HG03039 (cell line): Measurements from ENCODE around the gene KIF23.

Experiments used
- ATAC-seq: cut with Tn5 transposase; IDR thresholded peaks from one replicate; pipeline ENCODE4 v1.9.1; 2021; ENCODE audit warnings: mild to moderate bottlenecking, moderate library complexity; ENCODE audit not compliant: unreplicated experiment

Gene KIF23

DNA sequence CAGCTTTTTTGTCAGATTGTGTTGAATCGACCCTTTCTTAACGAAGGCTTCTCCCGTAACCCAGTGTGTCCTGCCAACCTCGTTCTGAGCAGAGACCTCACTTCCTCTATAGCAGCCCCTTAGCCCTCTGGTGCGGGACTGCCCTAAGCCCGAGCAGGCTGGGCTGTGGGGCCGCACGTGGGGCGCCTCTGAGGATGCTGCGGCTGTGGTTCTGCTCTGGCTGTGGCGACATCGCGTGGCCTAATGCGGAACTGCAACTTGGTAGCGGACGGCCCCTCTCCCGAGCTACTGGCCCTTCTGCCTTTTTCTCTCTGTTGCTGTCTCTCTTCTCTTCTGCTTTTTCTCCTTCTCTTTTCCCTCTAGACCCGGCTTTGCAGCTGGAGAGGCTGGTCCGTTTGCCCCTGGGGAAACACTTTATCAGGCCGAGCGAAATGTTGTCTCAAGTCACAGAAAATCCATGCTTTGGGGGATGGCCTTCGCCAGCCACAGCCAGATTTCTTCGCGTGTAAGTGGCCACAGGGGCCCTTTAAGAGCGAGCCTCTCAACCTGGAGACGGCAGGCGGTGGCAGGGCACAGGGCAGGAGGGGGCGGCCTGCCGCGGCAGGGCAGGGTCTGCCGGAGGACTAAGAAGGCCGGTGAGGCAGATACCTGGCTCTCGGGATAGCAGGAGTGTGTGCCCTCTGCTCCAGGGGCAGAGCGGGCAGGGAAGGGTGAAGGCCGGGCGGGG, 19.4 kb upstream of the KIF23 start:
- no peak for ATAC-seq

DNA sequence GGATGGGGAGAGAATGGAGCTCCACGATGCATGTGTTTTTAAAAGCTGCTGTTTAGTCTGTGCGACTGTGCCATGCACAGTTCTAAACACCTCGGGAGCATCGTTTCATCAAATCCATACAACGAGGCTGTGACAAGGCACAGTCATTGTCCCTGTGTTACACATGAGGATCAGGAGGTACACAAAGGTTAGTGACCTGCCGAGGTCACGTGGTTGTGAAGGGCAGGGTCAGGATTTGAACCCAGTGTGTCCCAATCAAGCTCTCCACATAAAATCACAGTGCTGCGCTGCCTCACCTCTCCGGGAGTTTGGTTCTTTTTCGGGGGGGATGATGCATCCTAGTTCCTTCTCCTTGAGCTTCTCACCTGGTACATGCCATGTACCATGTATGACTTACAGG, 18.7 kb upstream of the KIF23 start:
- ATAC-seq: no peak

DNA sequence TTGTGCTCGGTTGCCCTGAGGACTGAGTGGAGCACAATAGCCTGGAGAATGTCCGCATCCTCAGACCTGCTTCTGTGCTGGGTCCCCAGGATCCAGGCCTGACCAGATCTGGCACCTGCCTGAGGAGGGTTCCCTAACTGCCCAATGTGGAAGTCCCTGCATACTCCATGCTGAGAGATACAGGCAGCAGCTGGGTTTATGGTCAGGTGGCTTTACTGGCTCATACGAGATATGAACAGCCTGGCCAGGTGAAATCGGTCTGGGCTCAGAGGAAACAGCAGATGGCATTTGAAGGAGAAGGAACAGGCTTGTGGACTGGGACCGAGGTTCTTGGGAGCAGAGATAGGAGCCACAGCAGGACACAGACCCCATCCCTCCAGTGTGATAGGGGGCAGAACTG, 18.2 kb upstream of the KIF23 start:
- ATAC-seq: no peak

DNA sequence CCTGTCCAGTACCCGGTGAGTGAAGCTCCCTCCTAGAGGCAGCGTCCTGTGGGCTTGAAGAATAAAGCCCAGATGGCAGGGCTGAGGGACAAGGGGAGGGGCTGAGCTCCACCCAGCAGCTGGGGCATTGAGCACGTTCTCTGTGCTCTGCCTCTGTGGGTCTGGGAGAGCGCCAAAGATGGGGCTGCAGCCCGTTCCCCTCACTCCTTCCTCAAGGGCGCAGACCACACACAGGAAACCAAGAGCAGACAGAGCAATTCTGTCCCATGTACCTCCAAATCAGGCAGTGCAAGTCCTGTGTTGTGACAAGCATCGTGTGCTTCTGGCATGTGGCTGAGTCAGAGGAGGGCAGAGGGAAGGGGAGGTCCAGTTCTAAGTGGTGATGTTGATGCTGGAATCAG, 15.7 kb upstream of the KIF23 start:
- no peak for ATAC-seq

DNA sequence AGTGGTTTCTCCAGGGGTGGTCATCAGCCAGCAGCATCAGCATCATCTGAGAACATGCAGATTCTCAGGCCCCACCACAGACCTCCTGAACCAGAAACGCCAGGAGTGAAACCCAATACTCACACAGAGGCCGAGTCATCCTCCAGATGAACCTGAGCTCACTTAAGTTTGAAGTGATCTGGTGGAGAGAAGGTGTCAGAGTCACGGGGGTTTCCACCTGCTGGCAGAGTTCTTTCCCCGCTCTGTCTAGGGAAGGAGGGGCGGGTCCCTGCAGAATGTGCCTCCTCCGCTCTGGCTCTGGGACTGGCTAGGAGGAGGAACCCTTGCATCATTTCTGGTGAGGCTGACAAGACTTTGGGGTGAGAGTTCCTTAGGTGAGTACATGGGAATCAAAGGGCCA, 13.3 kb upstream of the KIF23 start:
- no peak for ATAC-seq

DNA sequence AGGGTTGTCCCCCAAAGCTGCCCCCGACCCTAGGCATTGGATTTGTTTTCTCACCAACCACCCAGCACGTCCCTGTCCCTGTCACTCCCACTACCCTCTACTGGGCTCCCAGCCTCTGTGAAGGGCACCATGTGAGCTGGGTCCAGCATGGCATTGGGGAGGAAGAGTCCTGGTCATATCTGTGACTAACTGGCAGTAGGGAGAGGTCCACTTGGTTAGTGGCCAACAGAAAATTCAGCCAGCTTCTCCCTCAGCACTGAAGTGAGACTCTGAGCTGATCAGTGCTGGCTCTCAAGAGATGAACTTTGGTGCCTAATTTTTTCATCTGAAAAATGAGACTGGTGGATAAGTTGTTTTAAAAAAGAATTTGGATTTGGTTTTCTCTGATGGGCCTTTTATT, 11.3 kb upstream of the KIF23 start:
- ATAC-seq: no peak

DNA sequence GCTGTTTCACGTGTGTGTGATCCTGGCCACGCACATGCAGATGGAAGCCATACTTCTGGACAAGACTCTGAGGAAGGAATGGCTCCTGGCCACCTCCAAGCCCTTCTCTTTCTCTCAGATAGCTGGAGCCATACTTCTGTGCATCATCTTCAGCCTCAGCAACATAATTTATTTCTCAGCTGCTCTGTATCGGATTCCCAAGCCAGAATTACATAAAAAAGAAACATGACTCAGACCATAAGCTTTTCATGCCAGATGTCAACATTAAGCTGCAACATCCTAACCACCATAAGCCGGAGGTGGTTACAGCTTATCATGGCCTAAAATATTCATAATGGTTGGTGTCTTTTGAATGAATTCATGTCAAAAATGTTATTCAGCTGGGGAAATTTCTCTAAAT, 10.6 kb upstream of the KIF23 start:
- no peak for ATAC-seq

DNA sequence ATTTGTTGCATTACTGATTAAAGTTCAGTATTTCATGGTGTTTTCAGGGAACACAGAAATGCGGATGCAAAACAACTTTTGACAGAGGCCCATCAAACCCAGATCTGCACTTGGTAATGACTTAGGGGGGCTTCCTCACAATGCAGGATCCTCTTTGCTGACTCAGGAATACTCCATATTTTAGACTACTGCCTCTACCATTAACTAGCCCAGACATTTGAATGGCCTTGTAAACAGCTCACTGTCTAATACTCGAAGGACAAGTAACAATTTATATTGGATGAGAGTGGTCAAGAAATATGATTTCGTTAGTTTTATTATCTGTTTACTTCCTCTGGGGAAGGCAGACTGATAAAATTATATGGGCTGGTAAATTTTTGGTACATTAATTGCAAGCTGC, 9.0 kb upstream of the KIF23 start:
- no peak for ATAC-seq

DNA sequence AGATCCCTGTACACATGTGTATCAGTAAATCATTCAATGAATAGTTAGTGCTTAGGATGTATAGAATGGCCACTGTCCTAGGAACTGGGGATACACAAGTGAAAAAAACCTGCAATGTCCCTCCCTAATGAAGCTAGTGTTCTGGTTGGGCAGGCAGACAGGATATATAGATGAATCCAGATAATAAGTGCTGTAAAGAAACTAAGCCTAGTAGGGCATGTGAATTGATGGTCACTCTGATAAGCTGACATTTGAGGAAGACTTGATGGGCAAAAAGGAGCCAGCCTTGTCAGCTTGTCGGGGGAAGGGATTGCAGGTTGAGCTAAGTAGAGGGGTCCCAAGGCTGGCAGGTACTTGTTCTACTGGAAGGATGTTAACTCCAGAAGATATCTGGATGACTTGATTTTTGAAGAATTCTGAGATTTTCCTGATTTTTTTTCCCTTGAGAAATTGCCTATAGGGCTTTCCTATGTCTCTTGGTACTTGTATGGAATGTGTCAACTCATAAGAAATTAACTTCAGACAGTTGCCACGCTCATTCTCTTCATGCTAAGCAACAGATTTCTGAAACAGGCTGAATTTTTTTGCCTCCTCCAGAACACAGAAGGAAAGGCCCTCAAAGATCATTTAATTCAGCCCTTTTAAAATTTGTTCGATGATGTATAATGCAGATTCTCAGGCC, 6.3 kb upstream of the KIF23 start:
- ATAC-seq: no peak

DNA sequence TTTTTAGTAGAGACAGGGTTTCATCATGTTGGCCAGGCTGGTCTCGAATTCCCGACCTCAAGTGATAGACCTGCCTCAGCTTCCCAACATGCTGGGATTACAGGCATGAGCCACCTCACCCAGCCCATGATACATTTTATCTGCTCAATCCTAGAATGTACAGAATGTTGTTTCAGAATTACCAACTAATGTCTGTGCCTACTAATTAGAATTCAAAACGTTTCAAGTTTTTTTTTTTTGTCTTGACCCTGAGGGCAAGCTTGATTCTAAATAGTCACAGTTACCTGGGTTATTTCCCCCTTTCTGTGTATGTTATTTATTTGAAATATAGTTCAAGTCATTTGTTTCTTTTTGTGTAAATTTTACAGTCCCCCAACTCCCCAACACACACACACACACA, 5.3 kb upstream of the KIF23 start:
- no peak for ATAC-seq

DNA sequence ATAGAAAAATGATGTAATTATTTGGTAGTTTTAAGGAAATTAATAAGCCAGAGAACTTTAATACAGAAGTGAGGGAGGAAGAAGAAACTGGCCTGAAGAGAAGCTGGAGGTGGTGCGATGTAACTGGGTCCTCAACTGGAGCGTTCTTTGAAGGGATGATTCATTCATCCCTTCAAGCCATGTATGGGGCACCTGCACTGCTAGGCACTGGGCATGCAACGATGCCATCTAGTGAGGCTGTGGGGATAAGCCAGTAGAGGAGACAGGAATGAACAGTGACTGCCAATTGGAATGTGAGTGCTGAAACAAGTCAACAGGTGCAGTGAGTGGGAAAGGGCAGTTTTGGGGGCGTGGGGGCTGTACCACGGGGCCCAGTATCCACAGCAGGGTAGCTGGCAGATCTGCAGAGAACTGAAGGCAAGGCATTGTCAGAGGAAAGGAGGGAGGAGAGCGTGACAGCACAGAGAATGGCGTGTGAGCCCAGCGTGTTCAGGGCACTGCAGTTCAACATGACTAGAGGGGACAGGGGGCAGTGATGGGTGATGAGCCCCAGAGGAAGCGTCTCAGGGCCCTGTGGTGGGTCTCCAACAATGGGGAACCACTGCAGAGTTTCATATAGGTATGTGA, 3.8 kb upstream of the KIF23 start:
- ATAC-seq: no peak

DNA sequence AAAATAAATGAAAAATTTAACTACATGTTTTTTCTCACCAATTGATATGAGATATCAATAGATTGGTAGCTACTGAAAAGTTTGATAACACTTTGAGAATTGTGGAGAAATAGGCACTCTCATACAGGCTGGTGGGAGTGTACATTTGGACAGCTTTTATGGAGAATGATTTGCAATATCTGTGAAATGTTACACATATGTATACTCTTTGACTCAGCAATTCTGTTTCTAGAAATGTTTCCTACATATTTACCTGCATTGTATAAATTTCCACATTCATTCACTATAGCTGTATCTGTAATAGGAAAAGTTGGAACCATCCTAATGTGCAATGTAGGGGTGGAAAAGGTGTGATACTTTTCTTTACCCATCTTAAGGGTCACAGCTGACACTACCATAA, 1.9 kb upstream of the KIF23 start:
- ATAC-seq: no peak

DNA sequence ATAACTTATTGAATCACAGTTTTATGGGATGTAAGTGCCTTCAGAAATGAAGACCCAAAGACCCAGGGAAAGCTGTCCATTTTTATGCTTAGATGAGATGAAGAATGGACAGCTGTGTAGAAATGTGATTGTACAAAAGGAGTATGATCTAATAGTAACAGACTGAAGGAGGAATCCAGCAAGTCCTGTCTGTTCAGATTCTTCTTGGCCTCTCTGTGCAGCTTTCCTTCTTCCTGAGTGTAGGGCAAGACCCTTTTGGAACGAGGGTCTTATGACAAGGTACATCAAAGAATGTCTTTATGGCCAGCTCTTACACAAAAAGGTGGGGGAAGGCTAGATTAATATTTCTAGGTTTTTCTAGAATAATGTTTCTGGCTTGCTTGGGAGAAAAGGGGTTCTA, 1.4 kb upstream of the KIF23 start:
- no peak for ATAC-seq

DNA sequence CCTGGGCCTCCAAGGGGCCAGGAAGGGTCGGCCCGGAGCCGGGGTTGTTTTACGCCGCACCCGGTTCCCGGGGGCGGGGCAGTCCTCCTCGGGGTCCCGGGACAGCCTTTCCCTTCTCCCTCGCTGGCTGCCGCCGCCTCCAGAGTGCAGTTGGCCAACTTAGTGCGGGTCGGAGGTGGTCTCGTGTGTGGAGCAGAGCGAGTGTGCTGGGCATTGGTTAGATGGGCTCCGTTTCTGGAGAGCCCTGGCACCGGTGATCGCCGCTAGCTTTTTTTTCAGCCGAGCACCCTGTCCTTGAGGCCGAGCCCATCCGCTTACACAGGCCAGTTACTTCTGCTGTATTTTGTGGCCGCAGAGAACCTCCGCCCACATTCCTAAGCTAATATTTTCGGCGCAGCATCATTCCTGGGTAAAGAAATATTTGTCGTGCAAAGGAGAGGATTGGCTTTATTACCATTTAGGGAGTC, 585 bp downstream of the KIF23 start:
- peak; percentile 28 for ATAC-seq

DNA sequence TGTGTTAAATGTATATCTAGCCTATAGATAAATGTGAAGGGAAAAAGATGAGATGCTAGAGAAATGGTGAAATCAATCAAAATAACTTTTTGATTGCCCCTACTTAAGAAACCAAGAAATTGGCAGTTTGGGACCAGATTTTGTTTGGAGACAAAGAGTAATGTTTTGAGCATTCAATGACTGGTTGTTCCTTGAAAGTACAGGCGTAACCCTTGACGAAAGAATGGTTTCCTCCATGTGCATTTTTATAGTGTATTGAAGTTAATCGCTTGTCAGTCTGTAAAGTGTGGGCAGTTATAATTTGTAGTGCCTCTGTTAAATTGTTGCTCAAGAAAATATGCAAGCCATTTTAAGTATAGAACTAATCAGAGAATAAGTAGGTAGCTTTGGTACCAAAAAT, 1.2 kb downstream of the KIF23 start:
- no peak for ATAC-seq

DNA sequence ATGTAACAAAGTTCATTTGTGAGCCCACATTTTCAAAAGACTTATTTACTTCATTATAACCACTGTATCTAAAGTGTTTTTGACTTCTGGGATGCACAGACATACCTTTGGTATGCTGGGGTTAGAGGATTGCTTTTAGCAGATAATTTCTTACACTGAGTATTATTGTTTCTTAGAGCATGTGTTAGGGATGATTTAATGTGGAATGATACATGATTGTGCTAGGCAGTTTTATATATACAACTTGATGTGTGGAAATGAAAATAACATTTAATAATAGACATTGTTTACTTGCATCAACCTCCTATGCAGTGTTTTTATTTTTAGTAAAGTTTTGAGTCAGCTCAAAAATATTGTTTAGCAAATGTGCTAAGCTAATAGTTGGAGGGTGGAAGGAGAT, 3.4 kb downstream of the KIF23 start:
- no peak for ATAC-seq

DNA sequence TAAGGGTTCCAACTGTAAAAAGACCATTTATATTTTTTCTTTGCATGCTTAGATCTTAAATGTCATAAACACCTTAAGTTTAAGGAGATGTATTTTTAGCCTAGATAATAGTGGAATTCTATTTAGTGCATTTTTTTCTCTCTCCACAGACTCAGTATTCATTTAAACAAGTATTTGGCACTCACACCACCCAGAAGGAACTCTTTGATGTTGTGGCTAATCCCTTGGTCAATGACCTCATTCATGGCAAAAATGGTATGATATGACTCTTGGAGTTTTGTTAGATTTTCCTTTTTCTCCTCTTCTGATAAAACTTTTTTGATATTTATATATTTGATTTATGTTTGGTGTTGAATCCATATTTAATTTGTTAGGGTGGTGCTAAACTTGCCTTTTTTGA, 7.3 kb downstream of the KIF23 start:
- ATAC-seq: no peak

DNA sequence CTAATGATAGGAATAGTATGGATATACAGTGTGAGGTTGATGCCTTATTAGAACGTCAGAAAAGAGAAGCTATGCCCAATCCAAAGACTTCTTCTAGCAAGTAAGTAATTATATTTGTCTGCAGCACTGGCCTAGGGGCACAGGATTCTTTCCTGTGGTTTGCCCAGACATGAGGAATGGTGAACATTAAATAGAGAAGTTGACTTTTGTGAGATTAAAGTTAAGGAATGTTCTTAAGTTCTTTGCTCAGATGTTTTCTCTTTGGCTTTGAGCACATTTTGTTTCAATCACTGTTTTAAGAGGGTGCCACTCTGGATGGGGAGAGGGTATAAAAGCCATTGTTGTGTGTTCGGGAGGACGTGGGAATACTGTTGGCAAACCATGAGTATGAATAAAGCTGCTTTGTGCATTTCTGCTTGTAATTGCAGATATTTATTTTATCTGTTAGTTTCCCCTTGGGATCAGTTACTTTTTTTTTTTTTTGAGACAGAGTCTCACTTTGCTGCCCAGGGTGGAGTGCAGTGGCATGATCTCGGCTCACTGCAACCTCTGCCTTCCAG, 8.3 kb downstream of the KIF23 start:
- no peak for ATAC-seq

DNA sequence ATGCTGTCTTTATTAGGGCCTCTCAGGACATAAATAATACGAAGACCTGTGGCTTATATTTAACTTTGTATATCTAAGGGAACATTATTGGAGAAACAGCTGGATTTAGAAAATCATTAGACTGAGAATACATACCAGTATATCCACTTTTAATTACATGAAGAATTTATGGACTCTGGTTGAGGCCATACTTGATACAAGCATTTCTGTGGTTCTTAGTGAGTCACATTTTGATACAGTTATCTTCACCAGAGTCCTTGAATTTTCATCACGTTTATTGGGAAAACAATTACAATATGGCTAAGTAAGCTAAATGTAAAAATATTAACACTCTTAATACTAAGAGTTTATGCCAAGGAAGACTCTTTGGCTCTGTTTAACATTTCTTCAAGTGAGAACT, 9.9 kb downstream of the KIF23 start:
- ATAC-seq: no peak

DNA sequence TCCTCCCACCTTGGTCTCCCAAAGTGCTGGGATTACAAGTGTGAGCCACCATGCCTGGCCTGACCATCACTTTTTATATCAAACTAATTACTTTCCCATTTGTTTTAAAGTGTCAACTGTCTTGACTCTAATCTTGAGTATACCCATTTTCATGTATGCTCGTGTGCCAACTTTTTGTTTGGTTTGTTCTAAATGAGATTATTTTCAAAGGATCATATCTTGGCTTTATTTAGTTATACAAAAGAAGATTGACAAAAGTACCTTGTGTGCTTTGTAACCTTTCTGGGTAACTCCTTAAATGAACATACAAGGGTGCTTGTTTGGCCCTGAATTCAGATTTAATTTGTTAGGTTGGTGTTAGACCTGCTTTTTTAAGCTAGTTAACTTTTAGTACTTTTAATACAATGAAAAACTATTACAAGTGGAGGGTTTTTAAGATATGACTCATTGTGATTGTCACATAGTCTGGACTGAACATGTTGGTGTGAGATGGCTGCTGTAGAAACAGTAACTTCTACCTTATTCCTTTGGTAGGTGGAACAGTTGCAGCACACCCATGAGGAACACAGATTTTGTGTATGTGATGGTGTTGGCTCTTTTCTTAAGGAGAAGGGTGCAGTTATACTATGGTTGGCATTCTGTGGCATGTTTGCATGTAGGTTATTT, 10.7 kb downstream of the KIF23 start:
- no peak for ATAC-seq

DNA sequence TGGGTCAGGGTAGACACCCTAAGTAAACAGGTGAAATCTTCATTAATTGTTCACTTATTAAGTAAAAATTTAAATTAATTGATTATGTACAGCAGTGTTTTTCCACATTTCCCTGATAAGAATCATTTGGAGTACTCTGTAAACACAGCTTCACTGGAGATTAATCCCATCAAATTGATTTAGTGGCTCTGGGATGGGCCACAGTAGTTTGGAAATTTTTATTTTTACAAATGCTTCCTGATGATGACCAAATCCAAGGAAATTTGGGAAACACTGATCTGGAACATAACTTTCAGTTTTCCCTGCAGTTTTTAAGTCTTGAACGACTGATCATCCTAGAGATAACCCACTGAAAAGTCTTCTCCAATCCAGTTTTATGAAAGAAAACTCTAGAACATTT, 19.7 kb downstream of the KIF23 start:
- ATAC-seq: no peak
